GM18502 (cell line): ENCODE results near the gene ENTREP1.
"Not testable (repeated sequence)": the region's sequence is repeated elsewhere in the genome, so short reads cannot be mapped to it uniquely, and the experiment has no call there.

Experiments
- ATAC-seq: cut with Tn5 transposase; IDR thresholded peaks from one replicate; pipeline ENCODE4 v1.9.1; 2021; ENCODE audit warnings: mild to moderate bottlenecking; ENCODE audit not compliant: unreplicated experiment, poor library complexity

Gene ENTREP1

DNA sequence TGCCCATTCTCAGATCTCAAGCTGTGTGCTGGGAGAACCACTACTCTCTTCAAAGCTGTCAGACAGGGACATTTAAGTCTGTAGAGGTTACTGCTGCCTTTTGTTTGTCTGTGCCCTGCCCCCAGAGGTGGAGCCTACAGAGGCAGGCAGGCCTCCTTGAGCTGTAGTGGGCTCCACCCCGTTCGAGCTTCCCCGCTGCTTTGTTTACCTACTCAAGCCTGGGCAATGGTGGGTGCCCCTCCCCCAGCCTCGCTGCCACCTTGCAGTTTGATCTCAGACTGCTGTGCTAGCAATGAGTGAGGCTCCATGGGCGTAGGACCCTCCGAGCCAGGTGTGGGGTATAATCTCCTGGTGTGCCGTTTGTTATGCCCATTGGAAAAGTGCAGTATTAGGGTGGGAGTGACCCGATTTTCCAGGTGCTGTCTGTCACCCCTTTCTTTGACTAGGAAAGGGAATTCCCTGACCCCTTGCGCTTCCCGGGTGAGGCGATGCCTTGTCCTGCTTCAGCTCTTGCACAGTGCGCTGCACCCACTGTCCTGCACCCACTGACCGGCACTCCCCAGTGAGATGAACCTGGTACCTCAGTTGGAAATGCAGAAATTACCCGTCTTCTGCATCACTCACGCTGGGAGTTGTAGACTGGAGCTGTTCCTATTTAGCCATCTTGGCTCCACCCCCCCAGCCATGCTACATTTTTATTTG is 115.4 kb downstream of the ENTREP1 start:
- not testable (repeated sequence) for ATAC-seq
